ENCODE measurements around the gene ADGRG7.

The ADGRG7 gene

GRCh38 chr3:100570811-100571210, 38.6 kb upstream of the ADGRG7 start:
- no peak overlapping the region for H3K4me3 ChIP-seq (ENCODE audit: control insufficient read depth, low read depth, low read length)
- no peak for DNase-seq (ENCODE audit: low read depth)
- no peak for TF ChIP-seq CTCF (IDR thresholded peaks at IDR 0.05; ENCODE audit: control insufficient read depth, insufficient read depth, low read depth, low read length, missing control alignments)

GRCh38 chr3:100574536-100574935, 34.9 kb upstream of the ADGRG7 start:
- no peak for TF ChIP-seq CTCF (IDR thresholded peaks at IDR 0.05; ENCODE audit: control insufficient read depth, insufficient read depth, low read depth, low read length, missing control alignments)
- no peak overlapping the region for H3K4me3 ChIP-seq (ENCODE audit: control insufficient read depth, low read depth, low read length)
- no peak for DNase-seq (ENCODE audit: low read depth)

DNA sequence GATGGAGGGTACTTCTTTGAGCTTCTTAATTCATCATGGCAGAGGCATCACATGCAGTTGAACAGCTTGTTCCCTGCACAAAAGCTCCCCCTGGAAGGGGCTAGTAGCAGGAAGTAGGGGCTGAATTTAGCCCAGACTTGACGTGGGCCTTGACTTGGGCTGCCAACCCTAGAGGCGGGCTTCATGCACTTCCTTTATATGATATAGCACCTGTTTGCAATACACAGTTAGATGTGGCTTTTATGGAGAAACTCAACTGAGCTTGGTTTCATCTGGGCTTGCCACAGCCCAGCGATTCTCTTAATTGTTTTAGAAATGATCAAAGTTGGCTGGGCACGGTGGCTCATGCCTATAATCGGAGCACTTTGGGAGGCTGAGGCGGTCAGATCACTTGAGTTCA, 33.7 kb upstream of the ADGRG7 start:
- TF ChIP-seq CTCF (IDR thresholded peaks at IDR 0.05; ENCODE audit: control insufficient read depth, insufficient read depth, low read depth, low read length, missing control alignments), result no peak
- no peak overlapping the region for H3K4me3 ChIP-seq (ENCODE audit: control insufficient read depth, low read depth, low read length)
- no peak for DNase-seq (ENCODE audit: low read depth)

GRCh38 chr3:100577382-100578008, 31.9 kb upstream of the ADGRG7 start:
- DNase-seq (ENCODE audit: low read depth), result no peak

GRCh38 chr3:100578646-100579045, 30.8 kb upstream of the ADGRG7 start:
- TF ChIP-seq CTCF (IDR thresholded peaks at IDR 0.05; ENCODE audit: control insufficient read depth, insufficient read depth, low read depth, low read length, missing control alignments), result no peak
- no peak for DNase-seq (ENCODE audit: low read depth)
- no peak overlapping the region for H3K4me3 ChIP-seq (ENCODE audit: control insufficient read depth, low read depth, low read length)

More at GRCh38 chr3:100577382-100578008, 31.9 kb upstream of the ADGRG7 start:
- H3K4me3 ChIP-seq (ENCODE audit: control insufficient read depth, low read depth, low read length), result no peak overlapping the region
- TF ChIP-seq CTCF (IDR thresholded peaks at IDR 0.05; ENCODE audit: control insufficient read depth, insufficient read depth, low read depth, low read length, missing control alignments), result no peak

DNA sequence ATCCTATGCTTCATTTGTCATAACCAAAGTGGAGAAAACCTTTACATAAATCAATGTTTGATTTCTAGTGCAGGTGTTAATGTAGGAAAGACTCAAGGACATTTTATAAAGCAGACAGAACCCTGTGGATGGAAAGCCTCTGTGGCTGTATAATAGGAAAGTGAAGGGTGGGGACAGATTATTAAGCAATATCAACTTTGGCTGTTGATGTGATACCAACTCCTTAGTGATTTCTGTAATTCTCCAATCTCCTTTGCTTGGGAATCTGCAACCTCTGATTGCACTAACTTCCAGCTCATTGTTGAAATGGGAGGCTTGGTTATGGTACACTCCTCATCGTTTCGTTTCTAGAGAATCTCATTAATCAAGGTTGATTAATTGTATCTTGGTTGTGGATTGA, 29.3 kb upstream of the ADGRG7 start:
- no peak for TF ChIP-seq CTCF (IDR thresholded peaks at IDR 0.05; ENCODE audit: control insufficient read depth, insufficient read depth, low read depth, low read length, missing control alignments)
- H3K4me3 ChIP-seq (ENCODE audit: control insufficient read depth, low read depth, low read length), result no peak overlapping the region
- DNase-seq (ENCODE audit: low read depth), result no peak

All from AG09309 (cell line).